Measurements from ENCODE around the gene TSPAN3. TPM values are rescaled to one million over a fixed set of nuclear protein-coding genes. Genes with fewer than 3 reads are reported as not detected.

The TSPAN3 gene
- total and polyA plus RNA-seq, 7 donors = 146 to 330 (median 210) TPM

DNA sequence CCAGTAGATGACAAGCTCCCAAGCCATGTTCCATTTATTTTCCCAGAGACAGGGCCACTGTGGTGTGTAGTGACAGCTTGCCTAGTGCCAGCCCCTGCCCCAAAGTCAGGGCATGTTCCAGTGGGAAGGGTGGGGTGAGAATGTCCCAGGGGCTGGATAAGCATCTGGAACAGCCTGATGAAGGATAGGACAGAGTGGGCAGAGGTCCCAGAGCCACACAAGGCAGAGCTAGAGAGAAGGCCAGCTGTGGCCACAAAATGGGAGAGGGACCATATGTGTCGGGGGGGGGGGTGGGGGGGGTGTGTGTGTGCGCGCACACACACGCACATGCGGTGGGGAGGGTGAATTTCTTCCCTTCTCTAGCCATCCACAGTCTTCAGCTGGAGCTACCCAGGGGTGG, 27.0 kb upstream of the TSPAN3 start:
- WGBS, 3 donors = 80 to 93% (median 84%) methylated on average over 4 to 5 of the region's 5 CpGs
- TF ChIP-seq, protein P1, sequence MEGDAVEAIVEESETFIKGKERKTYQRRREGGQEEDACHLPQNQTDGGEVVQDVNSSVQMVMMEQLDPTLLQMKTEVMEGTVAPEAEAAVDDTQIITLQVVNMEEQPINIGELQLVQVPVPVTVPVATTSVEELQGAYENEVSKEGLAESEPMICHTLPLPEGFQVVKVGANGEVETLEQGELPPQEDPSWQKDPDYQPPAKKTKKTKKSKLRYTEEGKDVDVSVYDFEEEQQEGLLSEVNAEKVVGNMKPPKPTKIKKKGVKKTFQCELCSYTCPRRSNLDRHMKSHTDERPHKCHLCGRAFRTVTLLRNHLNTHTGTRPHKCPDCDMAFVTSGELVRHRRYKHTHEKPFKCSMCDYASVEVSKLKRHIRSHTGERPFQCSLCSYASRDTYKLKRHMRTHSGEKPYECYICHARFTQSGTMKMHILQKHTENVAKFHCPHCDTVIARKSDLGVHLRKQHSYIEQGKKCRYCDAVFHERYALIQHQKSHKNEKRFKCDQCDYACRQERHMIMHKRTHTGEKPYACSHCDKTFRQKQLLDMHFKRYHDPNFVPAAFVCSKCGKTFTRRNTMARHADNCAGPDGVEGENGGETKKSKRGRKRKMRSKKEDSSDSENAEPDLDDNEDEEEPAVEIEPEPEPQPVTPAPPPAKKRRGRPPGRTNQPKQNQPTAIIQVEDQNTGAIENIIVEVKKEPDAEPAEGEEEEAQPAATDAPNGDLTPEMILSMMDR (IDR thresholded peaks at IDR 0.05) = no peak
- intact Hi-C loops (cut with DNase I) = no loop called here
- Histone ChIP-seq H3K27ac (no peak overlapping the region), H3K9me3 (no peaks in the 10 kb centered on the region), H3K4me1 (no peaks in the 10 kb centered on the region), H3K4me3 (no peak overlapping the region), H3K27me3 (ENCODE audit: insufficient read depth in 3 of 3, low read length in 2 of 3) (no peaks in the 10 kb centered on the region), H3K36me3 (ENCODE audit: insufficient read depth in 1 of 2, low read depth in 1 of 2) (no peaks in the 10 kb centered on the region)
- no peak for ATAC-seq
- DNase-seq = no peak

DNA sequence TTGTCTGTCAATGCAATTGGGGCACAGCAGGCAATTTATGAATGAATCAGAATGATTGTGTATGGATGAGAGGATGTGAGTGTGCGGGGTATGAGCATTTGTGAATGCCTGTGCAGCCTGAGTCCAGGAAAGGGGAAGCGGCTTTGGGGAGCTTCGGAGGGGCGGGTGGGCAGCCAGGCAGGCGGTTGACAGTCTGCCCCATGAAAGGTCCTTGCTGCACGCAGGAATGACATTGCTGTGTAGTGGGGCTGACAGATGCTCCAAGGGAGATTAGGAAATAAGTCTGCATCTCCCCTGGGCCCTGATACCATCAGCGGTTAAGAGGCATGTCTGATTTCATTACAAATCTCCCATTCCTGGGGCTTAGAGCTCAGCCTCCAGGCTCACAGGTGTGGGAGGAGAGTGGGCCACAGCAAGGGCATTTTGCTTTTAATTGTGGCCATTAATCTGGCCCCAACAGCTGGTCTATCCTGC, 26.4 kb upstream of the TSPAN3 start:
- DNase-seq = no peak
- 75 to 82% (median 77%) methylated on average over 7 of the region's 7 CpGs for WGBS, 3 donors
- Histone ChIP-seq H3K27me3 (ENCODE audit: insufficient read depth in 3 of 3, low read length in 2 of 3) (no peaks in the 10 kb centered on the region), H3K4me1 (no peaks in the 10 kb centered on the region), H3K27ac (no peak overlapping the region), H3K9me3 (no peaks in the 10 kb centered on the region), H3K36me3 (ENCODE audit: insufficient read depth in 1 of 2, low read depth in 1 of 2) (no peaks in the 10 kb centered on the region), H3K4me3 (no peak overlapping the region)
- TF ChIP-seq, protein P1 (IDR thresholded peaks at IDR 0.05) = no peak
- intact Hi-C loops (cut with DNase I) = no loop called here
- no peak for ATAC-seq

DNA sequence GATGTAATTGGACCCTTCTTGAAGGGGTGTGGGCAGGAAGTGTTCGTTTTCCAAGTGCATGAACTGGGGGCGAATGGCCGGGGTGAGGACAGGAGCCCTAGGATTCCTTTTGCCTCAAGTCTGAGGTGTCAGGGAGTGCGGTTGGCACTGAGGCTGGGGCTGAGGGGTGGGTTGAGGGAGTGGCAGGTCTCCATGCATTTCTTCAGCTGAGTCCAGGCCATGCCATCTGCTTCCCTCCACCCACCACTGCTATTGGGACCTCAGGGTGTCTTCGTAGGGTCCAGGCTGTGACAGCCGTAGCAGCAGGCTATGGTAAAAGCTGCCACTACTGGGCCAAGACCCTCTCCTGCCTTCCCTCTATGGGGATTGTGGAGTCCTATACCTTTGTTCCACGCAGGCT, 25.6 kb upstream of the TSPAN3 start:
- DNase-seq = no peak
- TF ChIP-seq, protein P1 (IDR thresholded peaks at IDR 0.05) = no peak
- H3K4me1 ChIP-seq = no peaks in the 10 kb centered on the region
- intact Hi-C loops (cut with DNase I) = no loop called here
- no peaks in the 10 kb centered on the region for H3K9me3 ChIP-seq
- 87 to 91% (median 90%) methylated on average over 7 of the region's 7 CpGs for WGBS, 3 donors
- H3K4me3 ChIP-seq = no peak overlapping the region
- H3K27me3 ChIP-seq (ENCODE audit: insufficient read depth in 3 of 3, low read length in 2 of 3) = no peaks in the 10 kb centered on the region
- no peak overlapping the region for H3K27ac ChIP-seq
- H3K36me3 ChIP-seq (ENCODE audit: insufficient read depth in 1 of 2, low read depth in 1 of 2) = no peaks in the 10 kb centered on the region
- no peak for ATAC-seq

DNA sequence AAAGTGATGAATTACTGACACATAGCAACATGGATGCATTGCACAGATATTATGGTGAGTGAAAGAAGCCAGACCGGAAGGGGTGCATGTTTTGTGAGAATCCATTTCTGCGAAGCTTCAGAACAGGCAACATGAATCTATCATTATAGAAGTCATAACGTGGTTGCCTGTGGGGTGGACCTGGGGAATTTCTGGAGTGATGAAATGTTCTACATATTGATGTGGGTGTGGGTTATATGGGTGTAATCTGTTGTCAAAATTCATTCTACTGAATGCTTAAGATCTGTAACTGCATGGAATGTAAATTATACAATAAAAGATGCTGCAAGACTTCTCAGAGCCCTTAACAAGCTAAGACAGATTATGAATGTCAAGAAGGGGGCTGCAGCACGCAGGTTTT, 25.2 kb upstream of the TSPAN3 start:
- Histone ChIP-seq H3K27me3 (ENCODE audit: insufficient read depth in 3 of 3, low read length in 2 of 3) (no peaks in the 10 kb centered on the region), H3K4me3 (no peak overlapping the region), H3K9me3 (no peaks in the 10 kb centered on the region), H3K36me3 (ENCODE audit: insufficient read depth in 1 of 2, low read depth in 1 of 2) (no peaks in the 10 kb centered on the region), H3K4me1 (no peaks in the 10 kb centered on the region), H3K27ac (no peak overlapping the region)
- DNase-seq (no peak), ATAC-seq (no peak)
- TF ChIP-seq, protein P1 (IDR thresholded peaks at IDR 0.05) = no peak
- 73 to 77% (median 73%) methylated on average over 4 of the region's 4 CpGs for WGBS, 3 donors
- intact Hi-C loops (cut with DNase I) = no loop called here

DNA sequence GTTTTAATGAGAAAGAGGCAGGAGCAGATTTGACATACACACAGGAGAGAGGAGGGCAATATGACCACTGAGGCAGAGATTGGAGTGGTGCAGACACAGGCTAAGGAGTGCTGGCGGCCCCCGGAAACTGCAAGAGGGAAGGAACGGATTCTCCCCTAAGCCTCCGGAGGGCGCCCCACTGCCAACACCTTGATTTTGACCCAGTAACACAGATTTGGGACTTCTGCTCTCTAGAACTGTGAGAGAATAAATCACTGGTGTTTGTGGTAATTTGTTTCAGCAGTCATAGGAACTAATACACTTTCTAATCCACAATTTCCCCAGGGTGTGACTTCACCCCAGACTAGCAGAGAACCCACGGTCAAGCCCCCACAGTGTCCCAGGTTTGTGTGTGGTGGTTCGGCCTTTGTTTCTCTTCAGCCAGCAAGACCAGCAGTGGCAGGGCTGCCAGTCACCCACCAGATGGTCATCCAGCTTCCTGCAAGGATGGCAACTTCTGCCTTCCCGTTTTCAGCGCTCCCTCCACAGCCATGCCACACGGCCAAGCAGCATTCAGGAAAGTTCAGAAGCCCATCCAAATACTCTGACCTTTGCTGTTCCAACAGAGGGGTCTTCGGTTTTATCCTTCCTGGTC, 23.6 kb upstream of the TSPAN3 start:
- no peak overlapping the region for H3K27ac ChIP-seq
- TF ChIP-seq, protein P1 (IDR thresholded peaks at IDR 0.05) = no peak
- no peaks in the 10 kb centered on the region for H3K36me3 ChIP-seq (ENCODE audit: insufficient read depth in 1 of 2, low read depth in 1 of 2)
- no peaks in the 10 kb centered on the region for H3K9me3 ChIP-seq
- H3K4me3 ChIP-seq = no peak overlapping the region
- no peaks in the 10 kb centered on the region for H3K4me1 ChIP-seq
- 72 to 96% (median 91%) methylated on average over 11 of the region's 11 CpGs for WGBS, 3 donors
- no peaks in the 10 kb centered on the region for H3K27me3 ChIP-seq (ENCODE audit: insufficient read depth in 3 of 3, low read length in 2 of 3)
- DNase-seq = no peak
- ATAC-seq = no peak
- intact Hi-C loops (cut with DNase I) = loop anchor here in 1 of 2 donors (5.0 kb wide), 1 partner anchor 67 kb away; no protein-coding TSS in a partner anchor

All from psoas muscle (tissue), 8 donors.